ENCODE data around the gene LDLRAD3.

The LDLRAD3 gene

DNA sequence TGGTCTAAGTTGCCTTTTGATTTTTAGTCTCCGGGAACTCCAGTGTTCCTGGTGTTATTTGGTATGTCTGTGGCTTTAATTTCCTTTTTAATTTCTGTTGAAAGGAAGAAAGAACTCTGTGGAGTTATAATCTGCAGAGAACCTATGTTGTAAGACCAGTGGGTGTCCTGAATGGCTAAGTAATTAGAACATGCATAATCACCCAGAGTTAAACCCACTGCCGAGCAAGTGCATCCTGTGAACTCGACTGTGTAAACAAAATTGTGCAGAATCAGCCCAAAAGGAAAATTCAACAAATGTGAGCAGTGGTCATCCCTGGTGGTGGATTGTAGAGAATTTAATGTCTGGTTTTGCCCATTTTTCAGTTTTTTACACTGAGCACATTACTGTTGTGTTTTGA is 182.8 kb downstream of the LDLRAD3 start:
- H3K4me3 ChIP-seq (replicated peaks; ENCODE audit: low read depth, low read length) = no peak overlapping the region
- TF ChIP-seq, protein P1, sequence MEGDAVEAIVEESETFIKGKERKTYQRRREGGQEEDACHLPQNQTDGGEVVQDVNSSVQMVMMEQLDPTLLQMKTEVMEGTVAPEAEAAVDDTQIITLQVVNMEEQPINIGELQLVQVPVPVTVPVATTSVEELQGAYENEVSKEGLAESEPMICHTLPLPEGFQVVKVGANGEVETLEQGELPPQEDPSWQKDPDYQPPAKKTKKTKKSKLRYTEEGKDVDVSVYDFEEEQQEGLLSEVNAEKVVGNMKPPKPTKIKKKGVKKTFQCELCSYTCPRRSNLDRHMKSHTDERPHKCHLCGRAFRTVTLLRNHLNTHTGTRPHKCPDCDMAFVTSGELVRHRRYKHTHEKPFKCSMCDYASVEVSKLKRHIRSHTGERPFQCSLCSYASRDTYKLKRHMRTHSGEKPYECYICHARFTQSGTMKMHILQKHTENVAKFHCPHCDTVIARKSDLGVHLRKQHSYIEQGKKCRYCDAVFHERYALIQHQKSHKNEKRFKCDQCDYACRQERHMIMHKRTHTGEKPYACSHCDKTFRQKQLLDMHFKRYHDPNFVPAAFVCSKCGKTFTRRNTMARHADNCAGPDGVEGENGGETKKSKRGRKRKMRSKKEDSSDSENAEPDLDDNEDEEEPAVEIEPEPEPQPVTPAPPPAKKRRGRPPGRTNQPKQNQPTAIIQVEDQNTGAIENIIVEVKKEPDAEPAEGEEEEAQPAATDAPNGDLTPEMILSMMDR (IDR thresholded peaks at IDR 0.05; ENCODE audit: low read length, missing control alignments) = no peak
- DNase-seq (ENCODE audit: low read depth) = no peak

DNA sequence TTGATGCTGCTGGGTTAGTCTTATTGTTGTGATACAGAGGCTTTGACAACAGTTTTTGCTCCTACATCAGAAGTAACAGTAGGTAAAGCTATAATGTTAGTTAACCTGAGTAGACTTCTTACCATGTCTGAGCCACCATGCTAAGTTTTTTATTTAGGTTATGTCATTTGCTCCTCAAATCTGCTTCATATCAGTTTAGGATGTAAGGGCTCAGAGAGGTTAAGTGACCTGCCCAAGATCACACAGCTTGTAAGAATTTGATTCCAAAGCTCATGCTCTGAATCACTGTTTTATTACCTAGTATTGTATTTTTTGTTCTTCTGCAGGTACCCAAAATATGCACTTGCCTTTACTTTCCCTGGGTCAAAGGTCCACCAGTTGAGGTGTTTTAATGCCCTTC is 183.7 kb downstream of the LDLRAD3 start:
- no peak overlapping the region for H3K4me3 ChIP-seq (replicated peaks; ENCODE audit: low read depth, low read length)
- no peak for DNase-seq (ENCODE audit: low read depth)
- TF ChIP-seq, protein P1 (IDR thresholded peaks at IDR 0.05; ENCODE audit: low read length, missing control alignments) = no peak

DNA sequence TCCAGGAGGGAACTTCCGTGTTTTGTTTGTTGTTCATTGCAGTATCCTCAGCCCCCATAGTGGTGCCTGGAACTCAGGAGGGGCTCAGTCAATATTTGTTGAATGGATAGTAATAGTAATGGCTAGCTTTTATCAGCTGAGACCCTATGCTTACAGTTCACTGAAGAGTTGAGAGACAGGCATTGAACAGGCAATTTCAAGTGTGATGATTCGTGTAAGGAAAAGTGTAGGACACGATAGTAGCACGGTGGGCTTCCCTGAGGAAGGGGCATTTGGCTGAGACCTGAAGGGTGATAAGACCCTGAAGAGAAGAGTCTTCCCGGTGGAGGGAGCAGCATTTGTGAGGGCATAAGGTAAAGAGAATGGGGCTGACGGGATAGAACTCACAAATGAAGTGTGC is 186.1 kb downstream of the LDLRAD3 start:
- no peak overlapping the region for H3K4me3 ChIP-seq (replicated peaks; ENCODE audit: low read depth, low read length)
- no peak for DNase-seq (ENCODE audit: low read depth)
- TF ChIP-seq, protein P1 (IDR thresholded peaks at IDR 0.05; ENCODE audit: low read length, missing control alignments) = no peak

DNA sequence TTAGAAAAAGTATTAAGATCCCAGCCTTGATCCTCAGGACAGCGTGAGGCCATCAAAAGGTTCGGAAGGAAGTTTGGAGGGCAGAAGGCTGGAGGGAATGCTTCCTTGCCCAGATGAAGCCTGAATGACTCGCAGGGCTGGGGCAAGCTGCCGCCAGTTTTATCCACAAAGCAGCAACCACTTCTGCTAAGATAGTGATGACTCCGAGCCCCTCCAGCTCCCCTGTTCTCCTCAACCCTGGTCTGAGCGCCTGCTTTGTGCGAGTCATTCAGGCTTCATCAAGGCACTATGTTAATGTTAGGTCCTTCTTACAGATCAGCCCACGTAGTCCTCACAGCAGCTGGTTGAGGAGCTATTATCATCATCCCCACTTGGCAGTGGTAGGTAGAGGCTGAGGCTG is 186.5 kb downstream of the LDLRAD3 start:
- H3K4me3 ChIP-seq (replicated peaks; ENCODE audit: low read depth, low read length) = no peak overlapping the region
- TF ChIP-seq, protein P1 (IDR thresholded peaks at IDR 0.05; ENCODE audit: low read length, missing control alignments) = no peak
- no peak for DNase-seq (ENCODE audit: low read depth)

DNA sequence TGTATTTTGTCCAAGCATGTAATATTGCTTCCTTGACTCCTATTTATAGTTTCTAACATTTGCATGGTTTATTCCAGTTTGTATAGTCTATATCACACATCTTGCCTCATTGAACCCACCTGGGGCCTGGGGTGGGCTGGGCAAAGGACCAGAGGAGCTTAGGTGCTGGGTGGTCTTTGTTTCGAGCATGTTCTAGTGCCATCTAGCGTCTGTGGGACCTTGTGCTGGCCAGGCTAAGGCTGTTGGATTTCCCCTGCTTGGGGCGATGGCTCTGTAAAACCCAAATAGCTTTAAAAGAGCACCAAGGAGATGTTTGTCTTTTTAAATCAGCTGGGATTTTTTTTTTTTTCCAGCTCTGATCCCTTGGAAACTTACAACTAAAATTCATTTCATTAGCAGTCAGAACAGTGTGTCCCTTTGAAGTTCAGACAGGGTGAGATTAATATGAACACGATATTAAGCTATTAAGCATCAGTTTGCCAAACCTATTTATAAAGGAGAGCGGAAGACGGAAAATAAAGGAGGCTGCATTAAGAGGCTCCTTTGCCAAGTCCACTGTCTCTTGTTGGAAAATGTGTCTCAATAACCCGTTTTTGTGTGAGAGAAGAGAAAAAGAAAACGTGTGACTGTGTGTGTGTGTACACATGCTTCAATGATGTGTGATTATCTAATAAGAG is 188.0 kb downstream of the LDLRAD3 start:
- DNase-seq (ENCODE audit: low read depth) = peak; percentile 83
- TF ChIP-seq, protein P1 (IDR thresholded peaks at IDR 0.05; ENCODE audit: low read length, missing control alignments) = peak; percentile 90
- H3K4me3 ChIP-seq (replicated peaks; ENCODE audit: low read depth, low read length) = no peak overlapping the region

DNA sequence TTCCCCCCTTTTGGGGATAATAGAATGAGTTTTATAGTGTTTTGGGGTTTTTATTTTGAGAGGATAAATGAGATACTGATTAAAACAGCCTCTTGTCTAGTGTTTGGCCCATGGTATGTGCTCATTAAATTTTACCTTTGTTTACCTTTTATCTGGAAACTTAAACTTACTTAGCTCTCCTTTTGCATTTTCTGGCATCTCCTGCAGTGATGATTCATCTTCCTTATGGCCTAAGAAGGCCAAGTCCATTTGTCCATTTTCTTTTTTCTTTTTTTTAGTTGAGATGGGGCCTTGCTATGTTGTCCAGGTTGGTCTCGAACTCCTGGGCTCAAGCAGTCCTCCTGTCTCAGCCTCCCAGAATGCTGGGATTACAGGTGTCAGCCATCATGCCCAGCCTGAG is 189.1 kb downstream of the LDLRAD3 start:
- TF ChIP-seq, protein P1 (IDR thresholded peaks at IDR 0.05; ENCODE audit: low read length, missing control alignments) = no peak
- H3K4me3 ChIP-seq (replicated peaks; ENCODE audit: low read depth, low read length) = no peak overlapping the region
- no peak for DNase-seq (ENCODE audit: low read depth)

DNA sequence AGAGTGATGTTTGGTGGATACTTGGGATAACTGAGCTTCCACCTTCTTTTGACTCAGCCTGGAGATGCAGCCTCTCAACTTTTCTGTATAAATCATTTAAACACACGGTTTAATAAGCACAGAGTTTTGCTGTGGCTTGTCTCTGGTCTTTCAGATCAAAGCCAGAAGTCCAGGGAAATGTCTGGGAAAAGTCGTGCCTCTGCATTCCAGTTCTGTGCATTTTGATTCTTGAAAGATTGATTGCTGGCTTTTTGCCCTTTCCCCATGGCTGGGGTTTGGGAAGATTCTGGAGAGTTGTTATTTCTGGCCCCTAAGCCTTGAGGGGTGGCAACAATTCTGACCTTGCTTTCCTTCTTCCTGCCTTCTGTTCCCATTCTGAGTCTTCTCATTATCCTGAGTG is 191.2 kb downstream of the LDLRAD3 start:
- no peak overlapping the region for H3K4me3 ChIP-seq (replicated peaks; ENCODE audit: low read depth, low read length)
- TF ChIP-seq, protein P1 (IDR thresholded peaks at IDR 0.05; ENCODE audit: low read length, missing control alignments) = no peak
- DNase-seq (ENCODE audit: low read depth) = no peak

Data from fibroblast of pulmonary artery (primary cell).